RKO (cell line): ENCODE results near the gene MON1A.
"Not testable (repeated sequence)": the region's sequence is repeated elsewhere in the genome, so short reads cannot be mapped to it uniquely, and the experiment has no call there.

Source experiments
- DNase-seq: peaks from one replicate; pipeline ENCODE4 v3.0.0-alpha.2; 2016; ENCODE audit warnings: low spot score

Gene MON1A

GRCh38 chr3:49917806-49918590 is 11.6 kb downstream of the MON1A start:
- not testable (repeated sequence) for DNase-seq

- DNase-seq, result no peak
Observed at GRCh38 chr3:49916686-49917085, 12.9 kb downstream of the MON1A start.

- no peak for DNase-seq
Observed at GRCh38 chr3:49914906-49915305, 14.7 kb downstream of the MON1A start.

- DNase-seq, result no peak
Observed at GRCh38 chr3:49912881-49913281, 16.7 kb downstream of the MON1A start.

- DNase-seq, result no peak
Observed at GRCh38 chr3:49911611-49912010, 18.0 kb downstream of the MON1A start.

- no peak for DNase-seq
Observed at GRCh38 chr3:49911124-49911420, 18.5 kb downstream of the MON1A start.

GRCh38 chr3:49910409-49911123 is 19.0 kb downstream of the MON1A start:
- no peak for DNase-seq

GRCh38 chr3:49908373-49909199 is 21.0 kb downstream of the MON1A start:
- DNase-seq, result no peak

GRCh38 chr3:49906073-49906743 is 23.4 kb downstream of the MON1A start:
- peak; percentile 63 for DNase-seq

GRCh38 chr3:49904448-49904847 is 25.2 kb downstream of the MON1A start:
- not testable (repeated sequence) for DNase-seq

- DNase-seq, result peak; percentile 81
Observed at GRCh38 chr3:49903451-49904424, 25.9 kb downstream of the MON1A start, which contains the start of gene MST1R. Gene MST1R, minus strand, starts transcription at chr3:49903873. Its CDS starts 264 bp downstream, at chr3:49903609.

- DNase-seq, result peak; percentile 61
Observed at GRCh38 chr3:49902511-49903345, 26.9 kb downstream of the MON1A start.

- no peak for DNase-seq
Observed at GRCh38 chr3:49901366-49902339, 28.0 kb downstream of the MON1A start.

GRCh38 chr3:49900491-49901153 is 29.0 kb downstream of the MON1A start:
- DNase-seq, result peak; percentile 66

- no peak for DNase-seq
Observed at GRCh38 chr3:49899815-49900214, 29.8 kb downstream of the MON1A start.

GRCh38 chr3:49898991-49899390 is 30.6 kb downstream of the MON1A start:
- no peak for DNase-seq

GRCh38 chr3:49896345-49896744 is 33.3 kb downstream of the MON1A start:
- DNase-seq, result no peak

- no peak for DNase-seq
Observed at GRCh38 chr3:49895791-49896190, 33.8 kb downstream of the MON1A start.
